Kidney (tissue), 14 donors: Measurements from ENCODE around the gene P3H2. TPM values are rescaled to one million over a fixed set of nuclear protein-coding genes. Genes with fewer than 3 reads are reported as not detected.
"Not testable (repeated sequence)": the region's sequence is repeated elsewhere in the genome, so short reads cannot be mapped to it uniquely, and the experiment has no call there.

Experiments
- DNase-seq, 5 donors: peaks; one replicate each; pipeline ENCODE4 v3.0.0-alpha.2; 2013 to 2020
- FAIRE-seq: peaks from 2 replicates; lab custom pipeline; 2012; peaks lifted over from hg19 to GRCh38; lab: Jason Lieb, UNC
- H3K27ac ChIP-seq, 2 donors: one replicate each; pipeline ENCODE4 v1.7.0; 2013; ENCODE audit warnings: low read depth in 2 of 2, low read length in 2 of 2, inconsistent platforms in 1 of 2
- H3K27me3 ChIP-seq: one replicate; pipeline ENCODE4 v1.7.1; 2013; ENCODE audit warnings: low read length, inconsistent platforms; ENCODE audit not compliant: control insufficient read depth, insufficient read depth
- H3K36me3 ChIP-seq, 3 donors: one replicate each; pipeline versions ENCODE4 v1.7.0 to v1.7.1; 2013; ENCODE audit warnings: low read length in 3 of 3, control low read depth in 1 of 3, inconsistent platforms in 1 of 3; ENCODE audit not compliant: insufficient read depth in 3 of 3, control insufficient read depth in 2 of 3
- H3K4me1 ChIP-seq, 3 donors: one replicate each; pipeline versions ENCODE4 v1.7.0 to v1.7.1; 2013; ENCODE audit warnings: low read length in 3 of 3, inconsistent platforms in 1 of 3, low read depth in 1 of 3; ENCODE audit not compliant: control insufficient read depth in 2 of 3, insufficient read depth in 2 of 3
- H3K4me3 ChIP-seq, 3 donors: one replicate each; pipeline versions ENCODE4 v1.7.0 to v1.8.1; 2013; ENCODE audit warnings: low read length in 3 of 3, control low read depth in 1 of 3, inconsistent platforms in 1 of 3
- H3K9ac ChIP-seq, 3 donors: one replicate each; pipeline versions ENCODE4 v1.7.0 to v1.7.1; 2013; ENCODE audit warnings: low read length in 3 of 3, control low read depth in 1 of 3, inconsistent platforms in 1 of 3
- H3K9me3 ChIP-seq, 3 donors: one replicate each; pipeline versions ENCODE4 v1.7.0 to v1.7.1; 2013; ENCODE audit warnings: low read length in 3 of 3, control low read depth in 1 of 3, inconsistent platforms in 1 of 3; ENCODE audit not compliant: control insufficient read depth in 2 of 3, insufficient read depth in 1 of 3
- intact Hi-C: fragments of 100-400 bp; cut with DNase I; formaldehyde crosslinking; loops from one replicate; pipeline ENCODE4 v1.11.1; 2022
- polyA plus RNA-seq: library from polyadenylated mRNA; stranded (reverse); fragments of 350-450 nt; fragmentation: Illumina TruSeq; extraction: RNeasy Lipid Tissue Mini Kit (QIAGEN cat#74804); gene quantifications from one replicate; pipeline ENCODE4 v1.2.3, GENCODE V29; 2014; ENCODE audit warnings: low read depth, low replicate concordance; ENCODE audit not compliant: insufficient read depth
- total RNA-seq: library from RNA; stranded (reverse); fragmentation: NEBNext Ultra II Directional; extraction: Animal tissue kit (Norgen Biotek cat#: 25700); gene quantifications from one replicate; pipeline ENCODE4 v1.2.1, GENCODE V29; 2021
- TF ChIP-seq, protein P1 (sequence below): IDR thresholded peaks from 3 replicates; pipeline ENCODE4 v1.5.1; 2012; ENCODE audit warnings: mild to moderate bottlenecking, moderate library complexity, borderline replicate concordance; ENCODE audit not compliant: insufficient read depth; ENCODE audit errors: extremely low read depth
- donor health status: control.
- donor health status: control.
- donor health status: control.
- donor health status: control.
- donor health status: control.
- donor health status: DM: yes; HTN: yes; CAD: no.
- donor health status: Normal renal cell carcinoma (clear cell type).

The P3H2 gene
- total and polyA plus RNA-seq, 2 donors from 2014 or later: 57.2 to 103 TPM

DNA sequence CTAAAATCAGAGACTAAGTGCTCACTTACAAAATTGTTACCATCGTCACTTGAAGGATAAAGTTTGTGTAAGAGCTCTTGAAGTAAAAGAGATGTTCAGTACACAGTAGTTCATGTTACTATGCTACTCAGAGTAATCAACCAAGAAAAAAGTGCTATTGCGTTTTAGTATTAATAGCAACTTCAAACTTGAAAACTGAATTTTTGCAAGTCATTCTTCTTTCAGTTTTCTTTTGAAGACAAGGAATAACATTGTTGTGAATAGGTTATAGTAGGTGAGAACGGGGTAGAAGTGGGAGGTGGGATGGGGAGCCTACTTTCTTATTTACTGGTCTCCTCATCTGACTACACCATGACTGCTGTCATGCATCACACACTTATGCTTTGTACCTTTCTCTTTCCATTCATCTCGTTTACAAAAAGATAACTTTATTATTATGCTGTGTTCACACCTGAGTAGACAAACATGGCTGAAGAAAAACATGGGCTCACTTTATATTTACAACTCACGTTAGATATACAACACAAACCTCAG, 39.3 kb upstream of the P3H2 start:
- no peaks in the 10 kb centered on the region for H3K36me3 ChIP-seq
- TF ChIP-seq, protein P1, sequence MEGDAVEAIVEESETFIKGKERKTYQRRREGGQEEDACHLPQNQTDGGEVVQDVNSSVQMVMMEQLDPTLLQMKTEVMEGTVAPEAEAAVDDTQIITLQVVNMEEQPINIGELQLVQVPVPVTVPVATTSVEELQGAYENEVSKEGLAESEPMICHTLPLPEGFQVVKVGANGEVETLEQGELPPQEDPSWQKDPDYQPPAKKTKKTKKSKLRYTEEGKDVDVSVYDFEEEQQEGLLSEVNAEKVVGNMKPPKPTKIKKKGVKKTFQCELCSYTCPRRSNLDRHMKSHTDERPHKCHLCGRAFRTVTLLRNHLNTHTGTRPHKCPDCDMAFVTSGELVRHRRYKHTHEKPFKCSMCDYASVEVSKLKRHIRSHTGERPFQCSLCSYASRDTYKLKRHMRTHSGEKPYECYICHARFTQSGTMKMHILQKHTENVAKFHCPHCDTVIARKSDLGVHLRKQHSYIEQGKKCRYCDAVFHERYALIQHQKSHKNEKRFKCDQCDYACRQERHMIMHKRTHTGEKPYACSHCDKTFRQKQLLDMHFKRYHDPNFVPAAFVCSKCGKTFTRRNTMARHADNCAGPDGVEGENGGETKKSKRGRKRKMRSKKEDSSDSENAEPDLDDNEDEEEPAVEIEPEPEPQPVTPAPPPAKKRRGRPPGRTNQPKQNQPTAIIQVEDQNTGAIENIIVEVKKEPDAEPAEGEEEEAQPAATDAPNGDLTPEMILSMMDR: no peak
- FAIRE-seq: no peak
- no peak overlapping the region for H3K27ac ChIP-seq
- H3K9ac ChIP-seq: no peak overlapping the region
- H3K4me3 ChIP-seq: no peak overlapping the region
- intact Hi-C loops: no loop called here
- no peaks in the 10 kb centered on the region for H3K27me3 ChIP-seq
- DNase-seq: no peak
- no peaks in the 10 kb centered on the region for H3K9me3 ChIP-seq
- H3K4me1 ChIP-seq: no peaks in the 10 kb centered on the region

DNA sequence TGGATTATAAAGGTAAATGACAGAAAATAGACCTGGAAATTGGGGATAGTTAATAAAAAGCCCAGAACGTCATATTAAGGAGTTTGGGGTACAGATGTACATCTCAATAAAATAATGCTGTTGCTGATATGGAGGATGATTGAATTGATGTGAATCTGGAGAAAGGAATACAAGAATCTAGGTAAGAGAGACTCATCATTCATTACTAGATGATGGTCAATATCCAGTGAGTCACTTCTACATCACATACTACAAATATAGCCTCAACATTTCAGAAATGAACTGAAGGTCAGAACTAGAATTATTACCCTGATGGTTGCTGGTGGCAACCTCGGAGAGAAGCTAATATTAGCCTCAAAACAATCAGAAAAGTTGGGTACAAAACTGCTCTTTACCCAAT, 37.6 kb upstream of the P3H2 start:
- no peak overlapping the region for H3K9ac ChIP-seq
- H3K9me3 ChIP-seq: no peaks in the 10 kb centered on the region
- no peaks in the 10 kb centered on the region for H3K36me3 ChIP-seq
- H3K4me3 ChIP-seq: no peak overlapping the region
- DNase-seq (no peak), FAIRE-seq (no peak)
- intact Hi-C loops: no loop called here
- no peaks in the 10 kb centered on the region for H3K27me3 ChIP-seq
- TF ChIP-seq, protein P1: no peak
- H3K4me1 ChIP-seq: no peaks in the 10 kb centered on the region
- H3K27ac ChIP-seq: no peak overlapping the region

DNA sequence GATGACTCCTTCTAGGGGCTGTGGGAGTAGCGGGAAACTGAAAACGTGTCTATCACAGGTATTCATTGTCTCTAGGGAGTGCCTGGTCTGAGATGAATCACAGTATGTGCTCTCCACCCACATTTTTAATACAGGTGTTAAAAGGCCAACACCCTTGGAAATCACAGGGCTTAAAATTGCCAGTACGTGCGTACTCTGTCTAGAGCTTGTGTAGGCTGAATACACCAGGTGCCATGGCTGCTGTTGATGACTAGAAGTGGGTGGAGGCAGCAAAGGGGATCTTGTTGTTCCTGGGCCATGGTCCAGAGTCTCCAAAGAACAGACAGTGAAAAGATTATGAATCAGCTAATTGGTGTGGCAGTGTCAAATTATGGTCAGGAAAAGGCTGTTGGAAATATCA, 35.1 kb upstream of the P3H2 start:
- Histone ChIP-seq H3K27me3 (no peaks in the 10 kb centered on the region), H3K9me3 (no peaks in the 10 kb centered on the region), H3K9ac (no peak overlapping the region), H3K4me1 (no peaks in the 10 kb centered on the region), H3K27ac (no peak overlapping the region), H3K4me3 (no peak overlapping the region), H3K36me3 (no peaks in the 10 kb centered on the region)
- FAIRE-seq: no peak
- DNase-seq: no peak
- TF ChIP-seq, protein P1: no peak
- intact Hi-C loops: no loop called here

DNA sequence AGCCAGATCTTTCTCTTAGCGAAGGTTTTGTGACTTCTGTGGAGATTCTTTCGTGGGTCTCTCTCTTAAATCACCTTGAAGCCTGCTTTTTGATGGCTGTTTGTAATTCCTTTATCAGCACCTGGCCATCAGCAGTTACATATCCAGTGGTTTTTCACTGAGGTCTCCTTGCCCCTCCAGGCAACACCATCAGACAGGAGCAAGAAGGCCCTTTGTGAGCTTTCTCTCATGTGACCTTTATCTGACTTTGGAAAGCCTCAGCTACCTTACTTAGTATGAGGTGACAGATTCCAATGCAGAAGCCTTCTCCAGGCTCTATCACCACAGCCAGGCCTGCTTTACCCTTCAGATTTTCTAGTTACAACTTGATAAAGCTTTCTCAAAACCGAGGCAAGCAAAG, 30.0 kb upstream of the P3H2 start:
- intact Hi-C loops: no loop called here
- no peaks in the 10 kb centered on the region for H3K4me1 ChIP-seq
- H3K27ac ChIP-seq: no peak overlapping the region
- H3K27me3 ChIP-seq: no peaks in the 10 kb centered on the region
- no peak overlapping the region for H3K9ac ChIP-seq
- no peaks in the 10 kb centered on the region for H3K9me3 ChIP-seq
- no peak for DNase-seq
- no peak for FAIRE-seq
- H3K36me3 ChIP-seq: no peaks in the 10 kb centered on the region
- TF ChIP-seq, protein P1: no peak
- H3K4me3 ChIP-seq: no peak overlapping the region

DNA sequence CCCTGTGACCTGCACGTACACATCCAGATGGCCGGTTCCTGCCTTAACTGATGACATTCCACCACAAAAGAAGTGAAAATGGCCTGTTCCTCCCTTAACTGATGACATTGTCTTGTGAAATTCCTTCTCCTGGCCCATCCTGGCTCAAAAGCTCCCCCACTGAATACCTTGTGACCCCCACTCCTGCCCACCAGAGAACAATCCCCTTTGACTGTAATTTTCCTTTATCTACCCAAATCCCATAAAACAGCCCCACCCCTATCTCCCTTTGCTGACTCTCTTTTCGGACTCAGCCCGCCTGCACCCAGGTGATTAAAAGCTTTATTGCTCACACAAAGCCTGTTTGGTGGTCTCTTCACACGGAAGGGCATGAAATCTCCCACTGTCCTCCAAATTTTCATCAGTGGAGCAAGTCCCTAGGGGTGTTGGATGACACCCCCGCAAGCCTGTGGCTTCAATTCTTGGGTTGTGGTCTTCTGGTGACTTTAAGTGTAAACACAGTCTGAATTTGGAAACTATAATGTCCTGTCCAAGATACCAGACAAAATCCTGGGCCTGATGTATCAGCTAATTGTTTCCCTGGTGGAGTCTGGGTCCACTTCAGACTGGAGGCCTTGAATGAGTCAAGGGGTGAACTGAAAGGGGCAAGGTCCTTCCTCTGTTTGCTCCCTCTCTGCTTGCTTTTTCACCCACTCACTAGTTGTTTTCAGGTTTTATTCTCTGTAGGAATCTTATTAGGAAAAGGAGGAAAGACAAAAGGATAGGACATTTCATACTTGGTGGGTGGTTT, 29.3 kb upstream of the P3H2 start:
- H3K9ac ChIP-seq, DNase-seq, H3K36me3 ChIP-seq, H3K27ac ChIP-seq, FAIRE-seq, H3K27me3 ChIP-seq, H3K4me1 ChIP-seq, intact Hi-C loops, H3K9me3 ChIP-seq, H3K4me3 ChIP-seq: not testable (repeated sequence)
